MM.1S (cell line): ENCODE data around the gene KBTBD4.

Source experiments
- DNase-seq: peaks from one replicate; pipeline ENCODE4 v3.0.0-alpha.2; 2015
- H2AFZ ChIP-seq: fragments of 300-600 bp; sonication (generic); 2 replicates; pipeline ENCODE4 v1.6.0; 2016; ENCODE audit warnings: antibody characterized with exemption, low read length
- H3F3A ChIP-seq: fragments of 300-600 bp; sonication (generic); 2 replicates; pipeline ENCODE4 v1.6.1; 2016; ENCODE audit warnings: mild to moderate bottlenecking, antibody characterized with exemption, low read length, moderate library complexity, mixed read lengths; ENCODE audit not compliant: insufficient read depth
- H3K27ac ChIP-seq: fragments of 300-600 bp; sonication (generic); 2 replicates; pipeline ENCODE4 v1.5.1; 2016; ENCODE audit warnings: mild to moderate bottlenecking, low read length
- H3K27me3 ChIP-seq: fragments of 300-600 bp; sonication (generic); replicated peaks from 2 replicates; pipeline ENCODE4 v1.6.0; 2016; ENCODE audit warnings: low read length; ENCODE audit not compliant: insufficient read depth
- H3K36me3 ChIP-seq: fragments of 300-600 bp; sonication (generic); replicated peaks from 2 replicates; pipeline ENCODE4 v1.6.1; 2016; ENCODE audit warnings: mild to moderate bottlenecking, low read length, mixed read lengths; ENCODE audit not compliant: insufficient read depth
- H3K4me1 ChIP-seq: fragments of 300-600 bp; sonication (generic); 2 replicates; pipeline ENCODE4 v1.6.1; 2016; ENCODE audit warnings: low read length, mixed read lengths
- H3K4me2 ChIP-seq: fragments of 300-600 bp; sonication (generic); 2 replicates; pipeline ENCODE4 v1.6.0; 2016; ENCODE audit warnings: low read depth, low read length
- H3K4me3 ChIP-seq: fragments of 300-600 bp; sonication (generic); 2 replicates; pipeline ENCODE4 v1.5.1; 2016; ENCODE audit warnings: low read length, mixed read lengths
- H3K79me2 ChIP-seq: fragments of 300-600 bp; sonication (generic); 2 replicates; pipeline ENCODE4 v1.6.1; 2016; ENCODE audit warnings: mixed run types, low read length, mixed read lengths
- H3K9ac ChIP-seq: fragments of 300-600 bp; sonication (generic); 2 replicates; pipeline ENCODE4 v1.6.1; 2016; ENCODE audit warnings: low read length, mixed read lengths
- H3K9me2 ChIP-seq: fragments of 300-600 bp; sonication (generic); replicated peaks from 2 replicates; pipeline ENCODE4 v1.6.1; 2016; ENCODE audit warnings: mild to moderate bottlenecking, low read length, mixed read lengths; ENCODE audit not compliant: insufficient read depth
- H3K9me3 ChIP-seq: fragments of 300-600 bp; sonication (generic); replicated peaks from 2 replicates; pipeline ENCODE4 v1.6.1; 2016; ENCODE audit warnings: mild to moderate bottlenecking, low read length, mixed read lengths; ENCODE audit not compliant: insufficient read depth
- H4K20me1 ChIP-seq: fragments of 300-600 bp; sonication (generic); 2 replicates; pipeline ENCODE4 v1.6.1; 2016; ENCODE audit warnings: mild to moderate bottlenecking, low read length, moderate library complexity, mixed read lengths; ENCODE audit not compliant: insufficient read depth
- EZH2 ChIP-seq: fragments of 300-600 bp; sonication (generic); optimal IDR thresholded peaks from 2 replicates; pipeline ENCODE3; 2017; ENCODE audit warnings: low read depth, mild to moderate bottlenecking, antibody characterized with exemption, low read length, mixed read lengths
- EZH2phosphoT487 ChIP-seq: fragments of 300-600 bp; sonication (generic); IDR thresholded peaks from 2 replicates; pipeline ENCODE4 v1.6.1; 2018; ENCODE audit warnings: antibody characterized with exemption, low read length
- TF ChIP-seq, protein P1 (sequence below): fragments of 300-600 bp; sonication (generic); IDR thresholded peaks from 2 replicates; pipeline ENCODE4 v1.5.1; 2016; ENCODE audit warnings: antibody characterized with exemption, low read length, mixed read lengths

The KBTBD4 gene

DNA sequence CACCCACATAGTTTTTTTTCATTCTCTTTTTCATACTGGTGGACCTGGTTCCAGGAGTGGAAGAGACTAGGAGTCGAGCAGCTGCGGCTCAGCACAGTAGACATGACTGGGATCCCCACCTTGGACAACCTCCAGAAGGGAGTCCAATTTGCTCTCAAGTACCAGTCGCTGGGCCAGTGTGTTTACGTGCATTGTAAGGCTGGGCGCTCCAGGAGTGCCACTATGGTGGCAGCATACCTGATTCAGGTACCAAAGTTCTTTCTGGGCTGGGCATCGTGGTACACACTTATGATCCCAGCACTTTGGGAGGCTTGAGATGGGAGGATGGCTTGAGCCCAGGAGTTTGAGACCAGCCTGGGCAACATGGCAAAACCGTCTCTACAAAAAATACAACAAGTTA lies 9.1 kb downstream of the KBTBD4 start:
- Histone ChIP-seq H3K9me3 (no peaks in the 10 kb centered on the region), H2AFZ (no peak overlapping the region), H3K79me2 (peaks cover 76% of the 10 kb centered on the region), H3K27me3 (no peaks in the 10 kb centered on the region), H3K4me1 (peaks cover 8% of the 10 kb centered on the region; the same call in 1 of the 2 replicates), H3K27ac (no peak overlapping the region), H3K4me3 (no peak overlapping the region), H3K4me2 (no peak overlapping the region), H3K9me2 (no peaks in the 10 kb centered on the region), H3K9ac (no peak overlapping the region), H3F3A (no peaks in the 10 kb centered on the region), H4K20me1 (no peaks in the 10 kb centered on the region), H3K36me3 (no peaks in the 10 kb centered on the region; the same call in 1 of the 2 replicates)
- DNase-seq, result no peak
- no peak for TF ChIP-seq EZH2phosphoT487
- TF ChIP-seq EZH2, result no peak
- TF ChIP-seq, protein P1, sequence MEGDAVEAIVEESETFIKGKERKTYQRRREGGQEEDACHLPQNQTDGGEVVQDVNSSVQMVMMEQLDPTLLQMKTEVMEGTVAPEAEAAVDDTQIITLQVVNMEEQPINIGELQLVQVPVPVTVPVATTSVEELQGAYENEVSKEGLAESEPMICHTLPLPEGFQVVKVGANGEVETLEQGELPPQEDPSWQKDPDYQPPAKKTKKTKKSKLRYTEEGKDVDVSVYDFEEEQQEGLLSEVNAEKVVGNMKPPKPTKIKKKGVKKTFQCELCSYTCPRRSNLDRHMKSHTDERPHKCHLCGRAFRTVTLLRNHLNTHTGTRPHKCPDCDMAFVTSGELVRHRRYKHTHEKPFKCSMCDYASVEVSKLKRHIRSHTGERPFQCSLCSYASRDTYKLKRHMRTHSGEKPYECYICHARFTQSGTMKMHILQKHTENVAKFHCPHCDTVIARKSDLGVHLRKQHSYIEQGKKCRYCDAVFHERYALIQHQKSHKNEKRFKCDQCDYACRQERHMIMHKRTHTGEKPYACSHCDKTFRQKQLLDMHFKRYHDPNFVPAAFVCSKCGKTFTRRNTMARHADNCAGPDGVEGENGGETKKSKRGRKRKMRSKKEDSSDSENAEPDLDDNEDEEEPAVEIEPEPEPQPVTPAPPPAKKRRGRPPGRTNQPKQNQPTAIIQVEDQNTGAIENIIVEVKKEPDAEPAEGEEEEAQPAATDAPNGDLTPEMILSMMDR, result no peak

DNA sequence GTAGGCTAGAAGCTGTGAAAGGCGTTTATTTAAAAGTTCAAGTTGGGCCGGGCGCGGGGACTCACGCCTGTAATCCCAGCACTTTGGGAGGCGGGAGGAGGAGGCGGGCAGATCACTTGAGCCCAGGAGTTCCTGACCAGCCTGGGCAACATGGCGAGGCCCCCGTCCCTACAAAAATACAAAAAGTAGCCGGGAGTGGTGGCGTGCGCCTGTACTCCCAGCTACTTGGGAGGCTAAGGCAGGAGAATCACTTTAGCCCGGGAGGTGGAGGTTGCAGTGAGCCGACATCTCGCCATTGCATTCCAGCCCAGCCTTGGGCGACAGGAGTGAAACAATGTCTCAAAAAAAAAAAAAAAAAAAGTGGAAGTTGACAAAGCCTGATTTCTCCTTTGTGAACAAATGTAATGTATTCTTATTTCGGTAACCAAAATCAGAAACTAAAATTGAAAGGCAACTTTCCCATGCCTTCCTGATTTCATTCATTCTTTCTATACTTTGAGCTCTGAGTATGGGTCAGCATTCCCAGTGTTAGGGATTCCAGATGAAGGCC lies 12.5 kb downstream of the KBTBD4 start:
- Histone ChIP-seq H3K27me3 (no peaks in the 10 kb centered on the region), H3K9me3 (no peaks in the 10 kb centered on the region), H3K9ac (peak overlapping the region; percentile 92), H3K9me2 (no peaks in the 10 kb centered on the region), H3K4me2 (peak overlapping the region; percentile 53), H3K36me3 (no peaks in the 10 kb centered on the region), H3K4me3 (peak overlapping the region; percentile 98), H2AFZ (peak overlapping the region; percentile 97), H3K4me1 (peaks cover 8% of the 10 kb centered on the region; the same call in 1 of the 2 replicates), H3K27ac (no peak overlapping the region; the same call in 1 of the 2 replicates), H3K79me2 (peaks cover 50% of the 10 kb centered on the region), H4K20me1 (no peaks in the 10 kb centered on the region), H3F3A (no peaks in the 10 kb centered on the region)
- TF ChIP-seq, protein P1, result no peak
- TF ChIP-seq EZH2 (no peak), EZH2phosphoT487 (no peak)
- peak; percentile 37 for DNase-seq

DNA sequence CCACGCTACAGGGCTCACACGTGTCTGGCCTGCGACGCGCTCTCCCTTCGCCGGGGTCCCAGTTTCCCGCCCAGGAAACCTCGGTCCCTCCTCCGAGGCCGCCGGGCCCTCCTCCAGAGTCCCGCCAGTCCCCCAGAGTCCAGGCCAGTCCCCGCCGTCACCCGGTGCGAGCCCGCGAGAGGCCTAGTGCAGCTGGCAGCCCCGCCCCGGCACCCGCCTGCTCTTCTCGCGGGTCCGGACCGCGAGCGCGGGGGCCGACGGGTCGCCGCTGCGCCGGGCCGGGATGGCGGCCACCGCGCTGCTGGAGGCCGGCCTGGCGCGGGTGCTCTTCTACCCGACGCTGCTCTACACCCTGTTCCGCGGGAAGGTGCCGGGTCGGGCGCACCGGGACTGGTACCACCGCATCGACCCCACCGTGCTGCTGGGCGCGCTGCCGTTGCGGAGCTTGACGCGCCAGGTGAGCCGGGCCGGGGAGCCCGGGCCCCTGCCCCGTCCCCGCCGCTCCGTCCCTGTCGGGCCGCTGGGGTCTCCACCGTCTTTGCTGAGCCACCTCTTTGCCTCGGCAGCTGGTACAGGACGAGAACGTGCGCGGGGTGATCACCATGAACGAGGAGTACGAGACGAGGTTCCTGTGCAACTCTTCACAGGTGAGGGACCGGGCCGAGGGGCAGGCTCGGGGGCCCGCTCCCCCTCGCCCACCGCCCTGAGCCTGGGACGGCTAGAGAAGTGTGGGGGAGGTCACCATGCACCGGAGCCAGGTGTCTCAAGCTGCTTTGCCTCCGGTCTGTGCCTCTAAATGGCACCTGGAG lies 13.2 kb downstream of the KBTBD4 start, which contains the start of gene PTPMT1:
Gene PTPMT1 (plus strand): TSS at position 260 of the 809 bp plus-strand sequence. CDS start 24 bp downstream, at position 284.
- peak within 1 kb of the TSS; percentile 92 for H3K9ac ChIP-seq
- H3K27me3 ChIP-seq, result no peaks in the 10 kb centered on the region
- H3K9me3 ChIP-seq, result no peaks in the 10 kb centered on the region
- H3F3A ChIP-seq, result no peaks in the 10 kb centered on the region
- H3K79me2 ChIP-seq, result peaks cover 43% of the 10 kb centered on the region
- no peaks in the 10 kb centered on the region for H3K9me2 ChIP-seq
- H3K4me1 ChIP-seq, result peaks cover 8% of the 10 kb centered on the region; the same call in 1 of the 2 replicates
- peak; percentile 66 for DNase-seq
- no peaks in the 10 kb centered on the region for H4K20me1 ChIP-seq
- H3K27ac ChIP-seq, result no peak within 1 kb of the TSS; the same call in 1 of the 2 replicates
- H3K36me3 ChIP-seq, result no peaks in the 10 kb centered on the region
- H3K4me2 ChIP-seq, result peak within 1 kb of the TSS; percentile 85
- TF ChIP-seq EZH2 (no peak), EZH2phosphoT487 (no peak)
- TF ChIP-seq, protein P1, result no peak
- peak within 1 kb of the TSS; percentile 98 for H3K4me3 ChIP-seq
- peak within 1 kb of the TSS; percentile 97 for H2AFZ ChIP-seq
